T-helper 2 cell treated with Interferon-gamma antibody and Interleukin-4, amounts not matched to agents 5 μg/mL and 100 μg/mL, for 36 hours (primary cell): Measurements from ENCODE around the gene MSRB1.
"Not testable (repeated sequence)": the region's sequence is repeated elsewhere in the genome, so short reads cannot be mapped to it uniquely, and the experiment has no call there.

Source experiments
- DNase-seq: peaks from one replicate; pipeline ENCODE4 v3.0.0; 2021; ENCODE audit warnings: low spot score
- H3K27ac Mint-ChIP-seq: one replicate; pipeline ENCODE4 v1.8.0; 2021; ENCODE audit warnings: mild to moderate bottlenecking, mixed read lengths
- H3K27me3 Mint-ChIP-seq: one replicate; pipeline ENCODE4 v1.8.0; 2021; ENCODE audit warnings: low read depth, mixed read lengths
- H3K36me3 Mint-ChIP-seq: one replicate; pipeline ENCODE4 v1.8.0; 2021; ENCODE audit warnings: low read depth, mixed read lengths
- H3K4me1 Mint-ChIP-seq: one replicate; pipeline ENCODE4 v1.8.0; 2021; ENCODE audit warnings: low read depth, mixed read lengths
- H3K4me3 Mint-ChIP-seq: one replicate; pipeline ENCODE4 v1.8.0; 2022; ENCODE audit warnings: mild to moderate bottlenecking, moderate library complexity, mixed read lengths
- H3K9me3 Mint-ChIP-seq: one replicate; pipeline ENCODE4 v1.8.0; 2021; ENCODE audit warnings: mixed read lengths

The MSRB1 gene

DNA sequence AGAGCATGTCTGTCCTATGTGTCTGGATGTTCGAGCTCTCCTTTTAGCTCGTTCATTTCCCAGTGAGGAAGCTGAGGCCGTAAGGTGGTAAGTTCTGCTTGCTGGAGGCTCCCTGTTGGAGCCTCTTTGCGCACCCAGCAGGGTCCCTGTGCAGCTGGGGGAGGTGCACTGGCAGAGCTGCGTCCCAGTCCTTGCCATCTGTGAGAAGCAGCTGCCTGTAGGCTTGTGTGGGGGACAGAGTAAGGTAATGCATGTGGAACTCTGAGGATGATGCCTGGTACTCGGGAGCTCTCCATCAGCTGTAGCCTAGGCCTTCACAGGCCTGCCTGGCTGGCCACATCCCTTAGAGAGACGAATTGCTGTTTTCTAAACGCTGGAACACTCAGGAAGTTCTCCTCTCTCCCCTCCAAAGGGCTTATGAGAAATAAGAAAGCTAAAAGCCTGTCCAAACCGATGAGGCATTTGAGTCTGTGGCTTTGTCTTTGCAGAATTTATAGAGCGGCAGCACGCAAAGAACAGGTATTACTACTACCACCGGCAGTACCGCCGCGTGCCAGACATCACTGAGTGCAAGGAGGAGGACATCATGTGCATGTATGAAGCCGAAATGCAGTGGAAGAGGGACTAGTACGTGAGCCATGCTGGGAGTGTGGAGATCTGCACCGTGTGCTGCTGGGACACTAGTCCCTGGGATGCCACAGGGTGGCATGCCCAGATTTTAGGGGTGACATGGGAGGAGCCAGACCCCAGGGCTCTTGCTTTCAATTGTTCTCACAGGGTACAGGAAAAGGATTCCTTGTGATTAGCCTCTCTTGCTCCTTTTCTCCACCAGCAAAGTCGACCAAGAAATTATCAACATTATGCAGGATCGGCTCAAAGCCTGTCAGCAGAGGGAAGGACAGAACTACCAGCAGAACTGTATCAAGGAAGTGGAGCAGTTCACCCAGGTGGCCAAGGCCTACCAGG lies 17.9 kb upstream of the MSRB1 start:
- peaks cover 29% of the 10 kb centered on the region for H3K4me1 Mint-ChIP-seq
- peak overlapping the region; percentile 94 for H3K27ac Mint-ChIP-seq
- peaks cover 39% of the 10 kb centered on the region for H3K36me3 Mint-ChIP-seq
- peak overlapping the region; percentile 98 for H3K4me3 Mint-ChIP-seq
- no peak for DNase-seq
- H3K27me3 Mint-ChIP-seq, result no peaks in the 10 kb centered on the region
- no peaks in the 10 kb centered on the region for H3K9me3 Mint-ChIP-seq

- H3K27ac Mint-ChIP-seq, result peak within 1 kb of the TSS; percentile 94
- peak within 1 kb of the TSS; percentile 98 for H3K4me3 Mint-ChIP-seq
- peaks cover 23% of the 10 kb centered on the region for H3K4me1 Mint-ChIP-seq
- H3K9me3 Mint-ChIP-seq, result no peaks in the 10 kb centered on the region
- peak; percentile 93 for DNase-seq
- H3K36me3 Mint-ChIP-seq, result peaks cover 37% of the 10 kb centered on the region
- H3K27me3 Mint-ChIP-seq, result no peaks in the 10 kb centered on the region
Measured at GRCh38 chr16:1959269-1960039, 16.5 kb upstream of the MSRB1 start, which contains the start of gene NDUFB10. Gene NDUFB10 (plus strand): TSS chr16:1959538. CDS start chr16:1959625, 87 bp downstream.

- H3K36me3 Mint-ChIP-seq, result peaks cover 32% of the 10 kb centered on the region
- H3K9me3 Mint-ChIP-seq, result no peaks in the 10 kb centered on the region
- peaks cover 23% of the 10 kb centered on the region for H3K4me1 Mint-ChIP-seq
- H3K27me3 Mint-ChIP-seq, result no peaks in the 10 kb centered on the region
- peak overlapping the region; percentile 71 for H3K27ac Mint-ChIP-seq
- peak overlapping the region; percentile 98 for H3K4me3 Mint-ChIP-seq
- no peak for DNase-seq
Measured at GRCh38 chr16:1958715-1959268, 15.8 kb upstream of the MSRB1 start.

DNA sequence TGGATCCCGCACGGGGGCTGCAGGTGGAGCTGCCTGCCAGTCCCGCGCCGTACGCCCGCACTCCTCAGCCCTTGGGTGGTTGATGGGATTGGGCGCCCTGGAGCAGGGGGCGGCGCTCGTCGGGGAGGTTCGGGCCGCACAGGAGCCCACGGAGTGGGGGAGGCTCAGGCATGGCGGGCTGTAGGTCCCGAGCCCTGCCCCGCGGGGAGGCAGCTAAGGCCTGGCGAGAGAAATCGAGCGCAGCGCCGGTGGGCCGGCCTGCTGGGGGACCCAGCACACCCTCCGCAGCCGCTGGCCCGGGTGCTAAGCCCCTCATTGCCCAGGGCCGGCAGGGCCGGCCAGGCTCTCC lies 15.1 kb upstream of the MSRB1 start:
- DNase-seq, H3K27ac Mint-ChIP-seq, H3K4me3 Mint-ChIP-seq, H3K9me3 Mint-ChIP-seq, H3K27me3 Mint-ChIP-seq: not testable (repeated sequence)
- Mint-ChIP-seq H3K36me3 (peaks cover 26% of the 10 kb centered on the region), H3K4me1 (peaks cover 19% of the 10 kb centered on the region)

DNA sequence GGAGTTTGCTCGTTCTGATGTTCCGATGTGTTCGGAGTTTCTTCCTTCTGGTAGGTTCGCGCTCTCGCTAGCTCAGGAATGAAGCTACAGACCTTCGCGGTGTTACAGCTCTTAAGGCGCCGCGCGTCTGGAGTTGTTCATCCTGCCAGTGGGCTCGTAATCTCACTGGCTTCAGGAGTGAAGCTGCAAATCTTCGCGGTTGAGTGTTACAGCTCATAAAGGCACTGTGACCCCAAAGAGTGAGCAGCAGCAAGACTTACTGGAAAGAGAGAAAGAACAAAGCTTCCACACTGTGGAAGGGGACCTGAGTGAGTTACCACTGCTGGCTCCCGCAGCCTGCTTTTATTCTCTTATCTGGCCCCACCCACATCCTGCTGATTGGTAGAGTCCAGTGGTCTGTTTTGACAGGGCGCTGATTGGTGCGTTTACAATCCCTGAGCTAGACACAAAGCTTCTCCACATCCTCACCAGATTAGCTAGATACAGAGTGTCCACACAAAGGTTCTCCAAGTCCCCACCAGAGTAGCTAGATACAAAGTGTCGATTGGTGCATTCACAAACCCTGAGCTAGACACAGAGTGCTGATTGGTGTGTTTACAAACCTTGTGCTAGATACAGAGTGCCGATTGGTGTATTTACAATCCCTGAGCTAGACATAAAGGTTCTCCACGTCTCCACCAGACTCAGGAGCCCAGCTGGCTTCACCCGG lies 14.6 kb upstream of the MSRB1 start:
- H3K27ac Mint-ChIP-seq, DNase-seq, H3K4me3 Mint-ChIP-seq, H3K9me3 Mint-ChIP-seq, H3K27me3 Mint-ChIP-seq: not testable (repeated sequence)
- H3K4me1 Mint-ChIP-seq, result peaks cover 19% of the 10 kb centered on the region
- H3K36me3 Mint-ChIP-seq, result peaks cover 21% of the 10 kb centered on the region

DNA sequence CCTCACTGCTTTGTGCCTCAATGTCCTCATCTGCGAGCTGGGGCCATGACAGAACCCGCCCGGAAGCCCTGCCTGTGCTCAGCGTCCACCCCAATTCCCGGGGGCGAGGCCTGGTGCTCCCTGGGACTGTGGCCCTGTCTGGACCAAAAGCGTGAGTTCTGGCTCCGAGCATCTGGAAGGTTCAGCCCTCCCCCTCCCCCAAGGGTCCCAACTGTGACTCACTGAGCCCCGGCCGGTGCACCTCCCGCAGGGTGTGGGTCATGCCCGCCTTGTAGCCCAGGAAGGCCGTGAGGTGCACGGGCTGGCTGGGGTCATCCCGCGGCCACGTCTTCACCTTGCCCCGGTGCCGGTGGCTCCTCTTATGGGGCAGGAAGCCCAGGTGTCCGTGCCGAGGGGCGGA lies 10.7 kb upstream of the MSRB1 start:
- Mint-ChIP-seq H3K9me3 (no peaks in the 10 kb centered on the region), H3K36me3 (no peaks in the 10 kb centered on the region), H3K27me3 (no peaks in the 10 kb centered on the region), H3K4me3 (no peak overlapping the region), H3K4me1 (no peaks in the 10 kb centered on the region), H3K27ac (no peak overlapping the region)
- DNase-seq, result no peak

GRCh38 chr16:1950559-1950958 lies 7.6 kb upstream of the MSRB1 start:
- Mint-ChIP-seq H3K4me1 (no peaks in the 10 kb centered on the region), H3K4me3 (no peak overlapping the region), H3K36me3 (no peaks in the 10 kb centered on the region), H3K27me3 (no peaks in the 10 kb centered on the region), H3K27ac (no peak overlapping the region), H3K9me3 (no peaks in the 10 kb centered on the region)
- DNase-seq, result no peak

DNA sequence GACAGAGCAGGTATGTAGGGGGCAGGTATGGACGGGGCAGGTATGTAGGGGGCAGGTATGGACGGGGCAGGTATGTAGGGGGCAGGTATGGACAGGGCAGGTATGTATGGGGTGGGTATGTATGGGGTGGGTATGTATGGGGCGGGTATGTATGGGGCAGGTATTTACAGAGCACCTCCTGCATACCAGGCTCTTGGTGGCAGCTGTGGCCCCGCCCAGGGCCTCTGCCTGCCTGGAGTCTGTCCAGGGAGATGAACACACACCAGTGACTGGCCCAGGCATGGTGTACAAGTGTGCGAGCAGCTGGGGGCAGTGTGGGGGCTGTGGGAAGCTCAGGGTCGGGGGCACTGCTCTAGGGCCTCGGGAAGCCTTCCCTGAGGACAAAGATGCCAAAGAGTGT lies 7.0 kb upstream of the MSRB1 start:
- DNase-seq, result no peak
- H3K4me1 Mint-ChIP-seq, result no peaks in the 10 kb centered on the region
- H3K9me3 Mint-ChIP-seq, result no peaks in the 10 kb centered on the region
- no peaks in the 10 kb centered on the region for H3K27me3 Mint-ChIP-seq
- no peak overlapping the region for H3K27ac Mint-ChIP-seq
- no peaks in the 10 kb centered on the region for H3K36me3 Mint-ChIP-seq
- H3K4me3 Mint-ChIP-seq, result no peak overlapping the region

DNA sequence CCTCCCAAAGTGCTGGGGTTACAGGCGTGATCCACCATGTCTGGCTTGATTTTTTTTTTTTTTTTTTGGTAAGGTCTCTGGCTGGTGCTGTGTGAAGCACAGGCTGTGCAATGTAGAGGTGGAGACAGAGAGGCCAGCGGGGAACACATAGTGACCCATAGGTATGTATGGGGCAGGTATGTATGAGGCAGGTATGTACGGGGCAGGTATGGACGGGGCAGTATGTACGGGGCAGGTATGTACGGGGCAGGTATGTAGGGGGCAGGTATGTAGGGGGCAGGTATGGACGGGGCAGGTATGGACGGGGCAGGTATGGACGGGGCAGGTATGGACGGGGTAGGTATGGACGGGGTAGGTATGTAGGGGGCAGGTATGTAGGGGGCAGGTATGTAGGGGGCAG lies 6.5 kb upstream of the MSRB1 start:
- H3K27me3 Mint-ChIP-seq, result no peaks in the 10 kb centered on the region
- no peaks in the 10 kb centered on the region for H3K9me3 Mint-ChIP-seq
- H3K4me3 Mint-ChIP-seq, result no peak overlapping the region
- peaks cover 2% of the 10 kb centered on the region for H3K4me1 Mint-ChIP-seq
- H3K36me3 Mint-ChIP-seq, result no peaks in the 10 kb centered on the region
- no peak overlapping the region for H3K27ac Mint-ChIP-seq
- no peak for DNase-seq

DNA sequence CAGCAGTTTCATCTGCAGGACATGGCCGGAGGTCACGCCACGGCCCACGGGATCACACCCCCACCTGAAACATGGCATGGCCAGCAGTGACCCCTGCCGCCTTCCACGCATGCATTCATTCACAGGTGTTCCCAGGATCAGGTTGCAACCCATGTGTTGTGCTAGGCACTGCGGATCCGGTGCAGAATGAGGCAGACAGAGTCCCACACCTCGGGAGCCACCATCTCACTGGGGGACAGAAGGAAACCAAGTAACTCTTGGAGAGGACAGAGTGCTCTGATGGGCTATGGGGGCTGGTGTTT lies 4.3 kb upstream of the MSRB1 start:
- DNase-seq, result no peak
- H3K27ac Mint-ChIP-seq, result no peak overlapping the region
- H3K4me3 Mint-ChIP-seq, result no peak overlapping the region
- peaks cover 8% of the 10 kb centered on the region for H3K4me1 Mint-ChIP-seq
- H3K27me3 Mint-ChIP-seq, result no peaks in the 10 kb centered on the region
- no peaks in the 10 kb centered on the region for H3K36me3 Mint-ChIP-seq
- no peaks in the 10 kb centered on the region for H3K9me3 Mint-ChIP-seq

- no peaks in the 10 kb centered on the region for H3K27me3 Mint-ChIP-seq
- peaks cover 13% of the 10 kb centered on the region for H3K4me1 Mint-ChIP-seq
- no peak overlapping the region for H3K27ac Mint-ChIP-seq
- H3K36me3 Mint-ChIP-seq, result no peaks in the 10 kb centered on the region
- no peak overlapping the region for H3K4me3 Mint-ChIP-seq
- no peak for DNase-seq
- no peaks in the 10 kb centered on the region for H3K9me3 Mint-ChIP-seq
Measured at GRCh38 chr16:1946495-1947368, 3.7 kb upstream of the MSRB1 start.

GRCh38 chr16:1945559-1946391 lies 2.8 kb upstream of the MSRB1 start:
- Mint-ChIP-seq H3K9me3 (no peaks in the 10 kb centered on the region), H3K4me1 (peaks cover 16% of the 10 kb centered on the region), H3K4me3 (no peak overlapping the region), H3K36me3 (no peaks in the 10 kb centered on the region), H3K27me3 (no peaks in the 10 kb centered on the region), H3K27ac (no peak overlapping the region)
- no peak for DNase-seq
